Measurements from ENCODE around the gene EEF2K. TPM values are rescaled to one million over a fixed set of nuclear protein-coding genes. Genes with fewer than 3 reads are reported as not detected.

Gene EEF2K
- total RNA-seq, 1 donor from 2014 or later, result 19.8 TPM

DNA sequence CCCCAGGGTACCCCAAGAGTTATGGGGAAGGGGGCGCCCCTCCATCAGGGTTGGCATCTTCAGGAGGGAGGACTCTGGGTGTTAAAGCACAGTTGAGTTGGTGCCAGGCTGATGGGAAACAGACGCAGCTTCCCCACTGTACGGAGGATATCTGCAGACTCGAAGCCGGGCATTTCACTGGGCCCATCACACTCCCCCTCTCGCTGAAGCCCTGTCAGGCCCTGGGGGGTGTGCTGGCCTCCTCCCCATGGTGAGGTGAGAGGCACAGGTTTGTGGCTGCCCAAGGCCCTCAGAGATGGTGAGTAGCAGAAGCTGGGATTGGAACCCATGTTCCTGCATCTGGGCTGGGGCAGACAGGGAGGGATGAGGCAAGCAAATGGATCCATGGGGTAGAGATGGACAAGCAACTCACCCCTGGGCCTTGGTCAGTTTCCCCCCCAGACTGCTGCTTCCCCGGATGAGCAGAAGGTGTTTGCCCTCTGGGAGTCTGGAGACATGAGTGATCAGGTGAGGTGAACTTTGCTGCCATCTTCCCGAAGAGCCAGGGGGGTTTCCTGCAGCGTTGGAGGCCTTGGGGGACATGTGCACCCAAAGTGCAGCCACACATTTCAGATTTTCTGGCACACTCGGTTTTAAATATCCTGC lies 122.1 kb downstream of the EEF2K start:
- no peak for DNase-seq (ENCODE audit: low read depth)

DNA sequence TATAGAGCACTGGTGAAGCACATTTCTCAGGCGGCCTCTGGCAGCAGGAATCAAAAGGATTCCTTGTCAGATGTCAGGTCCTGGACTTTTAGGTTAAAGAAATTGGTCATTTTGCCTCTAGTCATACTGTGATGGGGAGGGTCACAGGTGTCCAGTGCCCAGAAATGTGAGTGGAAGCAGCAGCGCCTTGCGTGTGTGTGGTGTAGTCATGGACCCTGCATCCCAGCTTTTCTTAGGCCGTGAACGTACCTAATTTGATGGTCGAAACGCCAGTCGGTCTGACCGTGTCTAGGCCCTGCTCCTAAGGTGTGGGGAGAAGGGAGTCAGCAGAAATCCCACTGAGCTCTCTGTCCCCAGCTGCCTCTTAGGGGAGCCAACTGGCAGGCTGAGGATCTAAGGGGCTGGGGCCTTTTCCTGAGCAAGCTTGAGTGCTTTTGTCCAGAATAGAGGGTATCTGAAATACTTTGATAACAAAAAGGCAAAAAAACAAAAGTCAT lies 123.2 kb downstream of the EEF2K start:
- no peak for DNase-seq (ENCODE audit: low read depth)

DNA sequence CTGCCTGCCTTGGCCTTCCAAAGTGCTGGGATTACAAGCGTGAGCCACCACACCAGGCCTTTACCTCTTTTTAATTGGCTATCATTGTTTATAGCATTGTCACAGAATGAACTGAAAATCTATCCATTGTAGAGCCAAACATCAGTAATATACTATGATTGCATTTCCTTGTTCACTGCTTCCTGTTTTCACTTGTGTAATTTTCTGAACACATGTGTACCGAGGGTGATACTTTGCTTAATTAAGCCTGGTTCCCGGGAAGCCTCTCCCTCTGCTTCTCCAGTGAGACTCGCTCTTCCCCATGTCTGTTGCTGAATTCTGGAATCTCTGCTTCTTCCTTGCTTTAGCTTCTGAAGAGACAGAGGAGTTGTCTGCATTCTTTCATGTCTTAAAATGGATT lies 124.2 kb downstream of the EEF2K start:
- DNase-seq (ENCODE audit: low read depth), result no peak

DNA sequence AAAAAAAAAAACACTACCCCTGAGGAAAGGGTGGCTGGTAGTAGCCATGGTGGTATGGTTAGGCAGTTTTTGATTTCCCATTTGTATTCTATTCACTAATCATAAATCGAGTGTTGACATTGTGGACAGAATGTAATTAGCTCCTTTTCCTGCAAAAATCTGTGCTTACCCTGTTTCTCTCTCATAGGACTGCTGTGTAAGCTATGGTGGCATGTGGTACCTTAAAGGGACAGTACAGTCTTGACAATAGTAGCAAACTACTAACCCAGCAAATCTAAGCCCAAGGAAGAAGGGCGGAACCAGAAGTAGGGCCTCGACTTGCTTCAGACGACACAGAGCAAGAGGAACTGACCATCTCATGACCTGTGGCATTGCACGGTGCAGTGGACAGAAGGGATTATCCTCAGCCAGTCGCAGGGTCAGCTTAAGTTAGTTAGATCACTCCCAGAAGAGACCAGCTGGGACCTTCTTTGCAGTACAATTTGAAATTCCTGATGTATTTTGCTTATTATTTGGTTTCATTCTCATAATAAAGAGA lies 127.4 kb downstream of the EEF2K start:
- DNase-seq (ENCODE audit: low read depth), result no peak

DNA sequence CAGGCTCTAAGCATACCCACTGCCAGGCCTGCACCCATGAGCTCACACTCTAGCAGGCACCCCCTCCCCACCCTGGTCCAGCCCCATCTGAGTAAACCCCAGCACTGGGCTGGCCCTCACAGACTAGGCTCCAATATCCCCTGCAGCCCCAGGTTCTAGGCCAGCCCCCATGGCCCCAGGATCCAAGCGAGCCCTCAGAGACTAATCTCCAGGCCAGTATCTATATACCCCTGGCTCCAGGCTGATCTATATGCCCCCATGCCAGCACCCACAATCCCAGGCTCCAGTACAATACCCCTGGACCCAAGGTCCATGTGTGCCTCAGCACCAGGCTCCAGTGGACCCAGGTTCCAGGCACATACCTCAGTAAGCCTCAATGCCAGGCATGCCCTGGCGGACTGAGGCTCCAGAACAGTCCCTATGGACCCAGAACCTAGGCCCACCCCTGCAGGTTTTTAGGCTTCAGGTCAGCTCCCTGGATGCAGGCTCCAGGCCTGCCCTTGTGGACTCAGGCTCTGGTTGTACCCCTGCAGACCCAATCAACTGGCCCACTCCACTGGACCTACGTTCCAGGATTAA lies 129.7 kb downstream of the EEF2K start:
- DNase-seq (ENCODE audit: low read depth), result no peak

DNA sequence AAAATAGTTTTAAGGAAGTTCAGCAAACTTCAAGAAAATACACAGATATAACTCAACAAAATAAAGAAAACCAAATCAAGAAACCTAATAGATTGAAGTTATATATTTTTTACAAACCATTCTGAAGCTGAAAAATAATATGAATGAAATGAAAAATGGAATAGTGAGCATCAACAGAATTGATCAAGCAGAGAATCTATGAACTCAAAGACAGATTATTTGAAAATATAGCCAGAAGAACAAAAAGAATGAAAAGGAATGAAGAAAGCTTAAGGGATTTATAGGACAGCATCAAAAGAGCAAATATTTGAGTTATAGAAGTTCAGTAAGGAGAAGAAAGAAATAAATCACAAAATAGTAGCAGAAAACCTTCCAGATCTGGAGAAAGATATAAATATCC lies 130.5 kb downstream of the EEF2K start:
- no peak for DNase-seq (ENCODE audit: low read depth)

DNA sequence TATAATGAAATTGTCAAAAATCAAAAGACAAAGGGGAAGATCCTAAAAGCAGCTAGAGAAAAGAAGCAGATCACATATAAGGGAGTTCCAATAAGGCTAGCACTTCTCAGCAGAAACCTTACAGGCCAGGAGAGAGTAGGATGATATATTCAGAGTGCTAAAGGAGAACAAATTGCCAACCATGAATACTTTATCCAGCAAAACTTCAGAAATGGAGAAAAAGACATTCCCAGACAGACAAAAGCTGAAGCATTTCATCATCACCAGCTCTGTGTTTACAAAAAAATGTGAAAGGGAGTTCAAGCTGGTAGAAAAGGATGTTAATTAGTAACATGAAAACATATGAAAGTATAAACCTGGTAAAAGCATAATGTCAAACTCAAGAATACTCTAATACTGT lies 131.0 kb downstream of the EEF2K start:
- DNase-seq (ENCODE audit: low read depth), result no peak

DNA sequence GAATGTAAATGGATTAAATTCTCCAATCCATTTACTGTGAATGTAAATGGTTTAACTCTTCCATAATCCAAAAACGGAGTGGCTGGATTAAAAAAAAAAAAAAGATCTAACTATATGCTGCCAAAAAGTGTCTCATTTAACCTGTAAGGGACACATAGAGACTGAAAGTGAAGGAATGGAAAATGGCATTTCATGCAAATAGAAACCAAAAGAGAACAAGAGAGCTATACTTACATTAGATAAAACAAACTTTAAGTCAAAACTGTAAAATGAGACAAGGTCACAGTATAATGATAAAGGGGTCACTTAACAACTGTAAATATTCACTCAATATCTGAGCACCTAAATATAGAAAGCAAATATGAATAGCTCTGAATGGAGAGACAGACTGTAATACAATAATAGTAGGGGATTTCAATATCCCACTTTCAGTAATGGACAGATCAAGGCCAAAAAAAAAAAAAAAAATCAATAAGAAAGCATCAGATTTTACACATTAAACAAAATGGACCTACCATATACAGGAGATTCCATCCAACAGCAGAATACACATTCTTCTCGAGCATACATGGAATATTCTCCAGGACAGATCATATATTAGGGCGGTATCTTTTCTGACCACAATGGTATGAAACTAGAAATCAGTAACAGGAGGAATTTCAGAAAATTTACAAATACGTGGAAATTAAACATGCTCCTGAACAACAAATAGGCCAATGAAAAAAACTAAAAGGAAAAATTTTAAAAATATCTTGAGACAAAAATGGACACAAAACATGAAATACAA lies 132.0 kb downstream of the EEF2K start:
- no peak for DNase-seq (ENCODE audit: low read depth)

Other genes with a start within 250 kb of the EEF2K start
- not detected in 2 replicates for gene PDZD9, start 205.2 kb upstream of the EEF2K start, total RNA-seq
- 10.5 and 13.4 TPM in 2 replicates for gene MOSMO, start 198.2 kb upstream of the EEF2K start, total RNA-seq
- gene VWA3A, start 113.7 kb upstream of the EEF2K start, total RNA-seq, result not detected in 2 replicates
- not detected in 2 replicates for gene SDR42E2, start 43.8 kb upstream of the EEF2K start, total RNA-seq
- gene POLR3E, start 91.1 kb downstream of the EEF2K start, total RNA-seq, result 47.2 and 51.4 TPM in 2 replicates
- gene CDR2, start 168.3 kb downstream of the EEF2K start, total RNA-seq, result 12.0 and 23.0 TPM in 2 replicates

Data from myocyte (in vitro differentiated cells).